HG03342 (cell line): ENCODE results near the gene CELA2A.
"Not testable (repeated sequence)": the region's sequence is repeated elsewhere in the genome, so short reads cannot be mapped to it uniquely, and the experiment has no call there.

Experiments
- ATAC-seq: cut with Tn5 transposase; IDR thresholded peaks from one replicate; pipeline ENCODE4 v1.9.1; 2021; ENCODE audit warnings: mild to moderate bottlenecking, moderate library complexity; ENCODE audit not compliant: unreplicated experiment

The CELA2A gene

GRCh38 chr1:15491010-15491409, 34.5 kb downstream of the CELA2A start:
- not testable (repeated sequence) for ATAC-seq

GRCh38 chr1:15492596-15492995, 36.1 kb downstream of the CELA2A start:
- ATAC-seq = no peak

- ATAC-seq = no peak
Observed at GRCh38 chr1:15493869-15494390, 37.4 kb downstream of the CELA2A start.

GRCh38 chr1:15500184-15501178, 43.9 kb downstream of the CELA2A start:
- ATAC-seq = no peak

GRCh38 chr1:15501208-15502032, 44.9 kb downstream of the CELA2A start:
- no peak for ATAC-seq

GRCh38 chr1:15504436-15504835, 47.9 kb downstream of the CELA2A start:
- no peak for ATAC-seq

- ATAC-seq = no peak
Observed at GRCh38 chr1:15506831-15507230, 50.3 kb downstream of the CELA2A start.

- ATAC-seq = no peak
Observed at GRCh38 chr1:15507278-15507677, 50.7 kb downstream of the CELA2A start.

- no peak for ATAC-seq
Observed at GRCh38 chr1:15508700-15509487, 52.4 kb downstream of the CELA2A start.

- ATAC-seq = no peak
Observed at GRCh38 chr1:15509586-15509985, 53.1 kb downstream of the CELA2A start.

- no peak for ATAC-seq
Observed at GRCh38 chr1:15510611-15511405, 54.3 kb downstream of the CELA2A start.

GRCh38 chr1:15513192-15513591, 56.7 kb downstream of the CELA2A start:
- ATAC-seq = no peak

- ATAC-seq = no peak
Observed at GRCh38 chr1:15513919-15514318, 57.4 kb downstream of the CELA2A start.

- not testable (repeated sequence) for ATAC-seq
Observed at GRCh38 chr1:15514557-15514956, 58.0 kb downstream of the CELA2A start.

- peak; percentile 69 for ATAC-seq
Observed at GRCh38 chr1:15515022-15515663, 58.6 kb downstream of the CELA2A start.

GRCh38 chr1:15519625-15520024, 63.1 kb downstream of the CELA2A start:
- ATAC-seq = no peak

- not testable (repeated sequence) for ATAC-seq
Observed at GRCh38 chr1:15521206-15521906, 64.8 kb downstream of the CELA2A start.
